HuH-7.5 (cell line): ENCODE measurements around the gene BCL2L1.

ENCODE experiments used
- DNase-seq: peaks from one replicate; pipeline ENCODE4 v3.0.0; 2011; ENCODE audit warnings: low spot score

BCL2L1 gene

DNA sequence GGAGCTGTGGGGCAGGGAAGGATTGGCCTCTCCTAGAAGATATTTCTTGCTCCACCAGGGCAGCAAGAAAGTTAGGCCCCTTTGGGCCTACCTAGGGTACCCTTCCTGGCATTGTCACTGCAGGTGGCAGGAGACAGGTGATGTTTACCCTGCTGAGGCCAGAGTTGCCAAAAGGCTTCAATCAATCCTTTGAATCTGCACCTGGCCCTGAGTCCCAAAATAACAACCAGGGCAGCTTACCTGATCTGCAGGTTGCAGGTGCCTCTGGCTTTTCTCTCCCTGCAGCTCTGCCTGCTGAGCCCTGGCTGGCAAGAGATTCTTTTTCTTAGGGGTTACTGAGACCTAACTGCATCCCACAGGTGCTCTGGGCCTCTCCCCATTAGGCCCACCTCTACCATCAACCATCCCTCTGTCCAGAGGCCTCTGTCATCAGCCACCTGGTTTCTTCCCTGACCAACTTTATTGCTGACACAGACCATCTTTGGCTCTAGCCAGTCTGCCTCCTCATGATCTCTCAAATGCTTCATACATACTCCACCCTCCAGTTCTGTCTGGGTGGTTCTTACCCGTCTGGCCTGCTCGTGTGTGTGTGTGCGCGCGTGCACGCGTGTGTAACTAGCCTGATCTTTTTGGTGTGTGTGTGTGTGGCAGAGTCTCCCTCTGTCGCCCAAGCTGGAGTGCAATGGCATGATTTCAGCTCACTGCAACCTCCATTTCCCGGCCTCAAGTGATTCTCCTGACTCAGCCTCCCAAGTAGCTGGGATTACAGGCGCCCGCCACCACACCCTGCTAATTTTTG is 13.7 kb downstream of the BCL2L1 start:
- DNase-seq, result no peak

DNA sequence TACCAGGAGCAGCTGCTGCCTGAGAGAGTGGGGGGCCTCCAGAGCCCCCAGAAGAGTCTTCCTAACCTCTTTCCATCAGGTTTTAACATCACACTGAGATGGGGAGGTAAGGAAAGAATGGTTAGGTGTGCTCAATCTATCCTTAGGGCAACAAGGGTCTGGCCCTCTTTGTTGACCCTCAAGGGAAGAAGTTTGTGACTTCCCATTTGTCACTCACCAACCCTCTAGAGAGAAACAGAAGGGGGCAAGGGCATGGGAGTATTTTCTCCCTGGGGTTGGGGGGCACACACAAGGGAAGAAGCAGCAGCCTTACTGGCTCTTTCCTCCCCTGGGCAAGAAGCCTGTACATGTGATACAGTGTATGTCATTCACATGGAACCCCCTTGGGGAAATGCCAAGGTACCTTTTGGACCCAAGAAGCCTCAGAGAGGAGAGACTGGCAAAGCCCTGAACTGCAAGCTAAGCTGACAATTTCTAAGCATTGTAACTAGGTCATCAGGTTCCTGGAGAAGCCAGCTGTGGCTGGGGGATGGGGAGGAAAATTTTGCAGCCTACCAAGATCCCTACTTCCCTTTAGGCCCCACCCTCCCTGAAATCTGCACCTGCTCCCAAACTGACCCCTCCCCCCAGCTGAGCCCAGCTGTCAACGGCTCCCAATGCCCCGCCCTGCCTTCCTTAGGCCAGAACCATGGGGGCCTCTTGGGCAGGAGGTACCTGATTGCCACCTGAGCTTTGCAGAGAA is 14.5 kb downstream of the BCL2L1 start:
- no peak for DNase-seq

DNA sequence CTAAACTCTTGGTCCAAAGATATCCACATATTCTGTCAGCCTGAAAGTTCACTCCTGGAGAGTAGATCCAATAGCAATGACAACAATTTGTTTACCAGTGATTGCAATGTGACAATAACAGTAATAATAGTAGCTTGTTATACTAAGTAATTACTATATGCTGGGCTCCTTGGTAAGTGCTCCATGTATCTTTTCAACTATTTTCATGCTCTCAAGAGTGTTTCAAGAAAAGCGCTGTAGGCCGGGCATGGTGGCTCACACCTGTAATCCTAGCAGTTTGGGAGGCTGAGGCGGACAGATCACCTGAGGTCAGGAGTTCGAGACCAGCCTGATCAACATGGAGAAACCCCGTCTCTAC is 15.4 kb downstream of the BCL2L1 start:
- no peak for DNase-seq

DNA sequence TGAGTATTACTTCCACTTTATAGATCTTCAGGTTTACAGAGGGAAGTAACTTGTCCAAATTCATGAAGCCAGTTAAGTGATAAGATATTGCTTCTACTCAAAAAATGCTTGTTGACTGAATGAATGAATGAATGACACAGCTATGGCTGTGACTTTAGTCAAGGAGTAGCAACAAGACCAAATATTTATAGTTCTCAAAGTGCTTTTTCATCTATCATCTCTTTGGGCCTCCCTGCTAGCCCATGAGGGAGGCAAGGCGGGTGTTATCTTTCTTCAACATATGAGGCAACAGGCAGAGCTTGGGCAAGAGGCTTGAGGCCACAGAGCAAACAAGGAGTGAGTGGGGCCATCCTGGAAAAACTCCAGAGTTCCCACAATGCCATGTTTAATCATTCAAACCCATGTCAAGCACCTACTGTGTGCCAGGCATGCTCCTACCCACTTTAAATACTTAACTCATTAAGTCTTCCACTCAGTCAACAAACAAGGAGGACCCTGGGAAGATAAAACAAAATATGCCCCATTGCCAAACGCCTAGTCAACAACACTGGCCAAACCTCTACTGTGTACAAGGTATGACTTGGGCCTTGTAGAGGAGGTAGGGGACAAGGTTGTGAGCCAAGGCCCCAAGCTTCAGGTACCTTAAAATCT is 15.9 kb downstream of the BCL2L1 start:
- no peak for DNase-seq

DNA sequence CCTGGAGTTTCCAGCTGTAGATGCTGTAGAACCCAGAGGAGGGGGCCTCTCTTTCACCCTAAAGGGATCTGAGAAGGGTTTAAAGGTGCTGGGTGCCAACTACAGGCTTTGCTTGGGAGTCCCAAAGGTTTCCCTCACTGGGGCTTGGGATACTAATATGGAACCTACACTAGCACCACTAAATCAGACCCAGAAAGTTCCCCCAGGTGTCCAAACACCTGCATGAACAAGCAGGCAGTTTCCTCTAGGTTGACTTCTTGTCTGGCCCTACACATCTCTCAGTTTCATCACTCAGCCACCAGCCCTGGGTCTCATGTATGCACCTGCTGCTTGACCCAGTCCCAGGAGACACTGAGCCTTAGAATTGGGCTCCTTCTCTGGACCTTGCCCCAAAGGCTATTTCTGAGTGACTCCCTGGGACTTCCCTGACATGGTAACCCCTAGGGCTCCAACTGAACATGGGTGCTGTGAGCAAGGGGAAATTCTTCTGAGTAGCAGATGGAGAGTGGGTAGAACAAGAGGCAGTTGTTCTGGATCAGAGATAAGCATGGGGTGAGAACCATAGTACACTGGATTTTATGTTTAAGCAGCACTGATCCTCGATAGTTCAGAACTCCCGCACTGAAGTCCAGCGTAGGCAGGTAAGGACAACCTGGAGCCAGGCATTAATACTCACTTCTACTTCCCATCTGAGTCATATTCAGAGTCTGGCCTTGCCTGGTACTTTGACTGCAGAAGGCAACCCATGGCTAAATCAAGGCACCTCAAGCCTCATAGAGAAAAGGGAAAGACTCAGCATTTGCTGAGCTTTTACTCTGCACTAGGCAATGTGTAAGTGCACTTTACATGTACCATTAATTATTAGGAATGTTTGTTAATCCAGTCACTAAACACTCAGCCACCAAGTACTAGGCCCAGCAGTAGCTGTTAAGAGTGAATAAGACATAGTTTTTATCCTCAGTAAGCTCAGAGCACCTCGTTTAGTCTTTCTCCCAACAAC is 16.8 kb downstream of the BCL2L1 start:
- DNase-seq, result no peak

DNA sequence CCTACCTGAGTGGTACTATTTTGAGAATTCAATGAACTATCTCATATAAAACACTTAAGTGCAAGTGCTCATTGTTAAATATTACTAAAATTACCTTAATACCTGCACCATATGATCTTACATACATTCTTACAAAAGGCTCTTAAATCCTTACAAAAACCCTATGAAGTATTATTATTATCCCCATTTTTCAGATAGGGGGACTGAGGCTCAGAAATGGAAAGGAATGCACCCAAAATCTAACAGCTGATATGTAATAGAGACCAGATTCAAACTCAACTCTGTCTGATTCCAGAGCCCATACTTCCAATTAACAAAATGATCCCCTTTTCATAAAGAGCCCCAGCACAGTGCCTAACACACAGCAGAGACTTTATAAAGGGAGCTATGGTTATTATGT is 17.5 kb downstream of the BCL2L1 start:
- no peak for DNase-seq

DNA sequence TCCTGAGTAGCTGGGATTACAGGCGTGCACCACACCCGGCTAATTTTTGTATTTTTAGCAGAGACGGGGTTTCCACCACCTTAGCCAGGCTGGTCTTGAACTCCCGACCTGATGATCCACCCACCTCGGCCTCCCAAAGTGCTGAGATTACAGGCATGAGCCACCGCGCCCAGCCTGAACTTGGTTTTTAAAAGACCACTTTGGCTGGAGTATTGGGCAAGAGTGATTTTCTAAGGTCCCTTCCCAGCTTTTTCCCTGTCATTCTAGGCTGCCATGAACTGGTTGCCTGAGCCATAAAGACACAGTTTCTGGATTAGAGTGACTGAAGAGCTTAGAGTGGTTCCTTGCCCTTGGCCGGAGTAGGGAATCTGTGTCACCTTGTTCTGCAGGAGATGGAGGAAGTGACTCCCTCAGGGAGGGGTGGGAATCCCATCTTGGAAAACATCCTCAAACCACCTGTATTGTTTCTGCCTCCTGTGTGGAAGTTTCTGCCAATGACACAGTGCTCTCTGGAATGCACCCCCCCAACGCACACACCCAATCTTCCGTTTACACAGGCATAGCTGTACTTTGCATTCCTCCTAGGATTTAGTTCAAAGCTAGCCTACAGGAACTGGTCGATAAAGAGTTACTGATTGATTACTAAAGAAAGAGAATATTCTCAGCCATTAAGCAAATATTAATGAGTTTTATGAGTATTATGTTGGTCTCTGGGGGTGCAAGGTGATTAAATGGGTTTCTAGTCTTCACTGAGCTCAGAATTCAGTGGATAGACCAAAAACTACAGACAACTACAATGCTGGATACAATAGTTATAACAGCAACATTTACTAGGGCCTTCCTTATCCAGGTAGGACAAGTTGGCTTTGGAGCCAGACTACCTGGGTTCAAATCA is 18.2 kb downstream of the BCL2L1 start:
- peak; percentile 66 for DNase-seq

DNA sequence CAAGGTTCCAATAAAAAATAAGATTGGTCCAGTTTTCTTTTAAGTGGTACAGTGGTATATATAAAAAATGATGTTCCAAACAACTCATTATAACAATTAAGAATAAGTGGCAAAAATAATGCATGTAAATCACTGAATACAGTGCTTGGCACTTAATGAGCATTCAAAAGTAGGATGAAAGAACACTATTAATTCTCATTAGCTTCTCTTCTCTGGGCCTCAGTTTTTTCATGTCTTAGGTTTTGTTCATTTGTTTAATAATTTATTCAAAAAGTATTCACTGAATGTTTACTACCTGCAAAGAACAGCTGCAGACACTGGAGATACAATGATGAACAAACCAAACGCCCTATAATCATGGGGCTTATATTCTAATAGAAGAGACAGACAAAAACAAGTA is 21.1 kb downstream of the BCL2L1 start:
- no peak for DNase-seq

DNA sequence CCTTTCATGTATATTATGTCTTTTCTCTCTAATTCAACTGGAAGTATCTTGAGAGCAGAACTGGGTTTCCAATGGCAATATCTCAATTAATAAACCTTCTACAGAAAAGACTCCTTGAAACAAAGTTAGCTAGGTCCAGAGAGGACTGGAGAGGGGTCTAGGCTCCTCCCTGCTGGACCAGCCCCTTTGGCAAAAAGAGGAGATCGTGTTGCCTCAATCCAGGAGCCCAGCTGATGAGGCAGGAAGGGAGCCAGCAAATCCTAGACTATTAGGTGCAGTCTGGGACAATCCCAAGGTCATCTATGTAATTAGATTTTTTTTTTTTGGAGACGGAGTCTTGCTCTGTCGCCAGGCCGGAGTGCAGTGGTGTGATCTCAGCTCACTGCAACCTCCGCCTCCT is 21.9 kb downstream of the BCL2L1 start:
- DNase-seq, result no peak

DNA sequence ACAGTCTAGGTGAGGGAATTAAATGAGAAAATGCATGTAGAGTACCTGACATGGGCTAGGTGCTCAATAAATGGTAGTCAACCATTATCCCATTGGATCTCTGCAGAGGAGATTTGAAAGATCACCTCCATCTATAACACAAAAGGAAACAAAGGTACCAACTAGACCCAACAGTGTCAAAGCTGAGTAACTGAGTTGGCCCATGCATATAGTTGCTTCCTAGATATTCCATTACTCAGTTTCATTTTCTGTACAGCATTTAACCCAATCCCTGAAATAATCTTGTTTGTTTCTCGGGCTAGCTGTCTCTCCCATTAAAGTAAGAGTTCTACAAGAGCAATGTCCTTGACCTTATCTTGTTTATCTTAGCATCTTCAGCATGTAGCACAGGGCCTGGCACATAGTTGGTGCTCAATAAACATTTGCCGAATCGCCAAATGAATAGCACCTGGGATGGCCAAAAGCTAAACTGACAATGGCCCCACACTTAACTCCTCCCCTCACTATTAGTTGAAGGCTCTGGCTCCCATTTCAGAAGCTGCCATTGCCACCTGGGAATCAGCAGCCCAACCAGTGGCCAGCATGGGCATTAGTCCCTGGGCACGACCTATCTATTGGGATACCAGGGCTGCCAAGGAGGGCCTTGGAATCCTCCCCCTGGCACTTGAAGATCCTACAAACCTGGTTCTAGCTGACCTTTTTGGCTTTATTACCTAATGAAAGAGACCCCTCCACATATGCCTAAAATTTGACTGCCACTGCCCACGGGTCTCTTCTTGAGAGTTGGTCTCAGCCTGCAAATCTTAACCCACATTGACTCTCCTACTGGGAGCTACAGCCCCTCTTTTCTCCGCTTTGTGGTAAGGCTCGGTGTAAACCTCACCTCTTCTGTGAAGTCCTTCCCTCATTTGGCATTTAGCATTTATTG is 22.6 kb downstream of the BCL2L1 start:
- no peak for DNase-seq

DNA sequence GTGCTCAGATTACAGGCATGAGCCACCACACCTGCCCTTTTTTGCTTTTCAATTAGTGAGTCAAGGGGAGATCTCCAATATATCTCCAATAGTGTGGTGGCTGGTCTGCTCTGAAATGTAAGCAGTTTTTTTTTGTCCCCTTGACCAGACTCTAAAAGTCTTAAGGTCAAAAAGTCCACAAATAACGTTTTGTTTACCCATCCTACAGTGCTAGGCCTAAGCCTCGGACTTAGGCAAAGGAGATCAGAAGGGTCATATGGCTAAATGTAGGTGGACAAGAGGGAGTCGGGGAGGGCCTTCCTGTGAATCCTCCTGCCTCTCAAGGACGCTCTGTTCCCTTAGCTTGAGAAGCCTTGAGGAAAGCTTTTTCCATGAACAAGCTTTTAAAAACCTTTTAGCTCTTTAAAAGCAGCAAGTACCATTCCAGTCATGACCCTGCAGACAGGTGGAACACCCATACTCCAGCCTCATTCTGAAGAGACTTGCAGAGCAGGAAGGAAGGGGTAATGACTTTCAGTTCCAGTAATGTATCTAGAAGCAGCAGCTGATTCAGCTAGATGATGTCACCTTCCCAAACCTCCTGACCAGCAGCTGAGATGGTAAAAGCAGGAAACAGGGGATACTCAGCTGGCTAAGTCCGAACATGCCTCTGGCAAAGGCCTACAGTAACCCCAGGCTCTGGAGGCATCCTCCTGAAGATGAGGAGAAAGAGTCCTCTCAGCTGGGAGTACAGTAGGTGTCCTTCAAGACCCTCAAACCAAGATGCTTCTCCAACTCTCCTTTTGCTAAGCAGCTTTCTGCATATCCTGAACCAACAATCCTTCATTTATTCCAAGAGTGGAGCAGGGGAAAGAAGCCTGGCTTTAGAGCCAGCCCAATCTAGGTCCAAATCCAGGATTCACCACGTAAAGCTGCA is 23.6 kb downstream of the BCL2L1 start:
- DNase-seq, result no peak

DNA sequence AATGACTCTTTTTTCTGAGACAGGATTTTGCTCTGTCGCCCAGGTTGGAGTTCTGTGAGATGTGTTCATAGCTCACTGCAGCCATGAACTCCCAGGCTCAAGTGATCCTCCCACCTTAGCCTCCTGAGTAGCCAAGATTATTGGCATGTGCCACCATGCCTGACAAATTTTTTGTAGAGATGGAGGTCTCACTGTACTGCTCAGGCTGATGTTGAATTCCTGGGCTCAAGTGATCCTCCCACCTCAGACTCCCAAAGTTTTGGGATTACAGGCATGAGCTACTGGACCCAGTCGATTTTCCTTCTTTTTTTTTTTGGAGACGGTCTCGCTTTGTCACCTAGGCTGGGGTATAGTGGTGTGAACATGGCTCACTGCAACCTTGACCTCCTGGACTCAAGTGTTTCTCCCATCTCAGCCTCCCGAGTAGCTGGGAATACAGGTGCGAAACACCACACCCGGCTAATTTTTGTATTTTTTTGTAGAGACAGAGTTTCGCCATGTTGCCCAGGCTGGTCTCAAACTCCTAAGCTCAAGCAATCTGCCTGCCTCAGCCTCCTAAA is 24.3 kb downstream of the BCL2L1 start:
- no peak for DNase-seq

DNA sequence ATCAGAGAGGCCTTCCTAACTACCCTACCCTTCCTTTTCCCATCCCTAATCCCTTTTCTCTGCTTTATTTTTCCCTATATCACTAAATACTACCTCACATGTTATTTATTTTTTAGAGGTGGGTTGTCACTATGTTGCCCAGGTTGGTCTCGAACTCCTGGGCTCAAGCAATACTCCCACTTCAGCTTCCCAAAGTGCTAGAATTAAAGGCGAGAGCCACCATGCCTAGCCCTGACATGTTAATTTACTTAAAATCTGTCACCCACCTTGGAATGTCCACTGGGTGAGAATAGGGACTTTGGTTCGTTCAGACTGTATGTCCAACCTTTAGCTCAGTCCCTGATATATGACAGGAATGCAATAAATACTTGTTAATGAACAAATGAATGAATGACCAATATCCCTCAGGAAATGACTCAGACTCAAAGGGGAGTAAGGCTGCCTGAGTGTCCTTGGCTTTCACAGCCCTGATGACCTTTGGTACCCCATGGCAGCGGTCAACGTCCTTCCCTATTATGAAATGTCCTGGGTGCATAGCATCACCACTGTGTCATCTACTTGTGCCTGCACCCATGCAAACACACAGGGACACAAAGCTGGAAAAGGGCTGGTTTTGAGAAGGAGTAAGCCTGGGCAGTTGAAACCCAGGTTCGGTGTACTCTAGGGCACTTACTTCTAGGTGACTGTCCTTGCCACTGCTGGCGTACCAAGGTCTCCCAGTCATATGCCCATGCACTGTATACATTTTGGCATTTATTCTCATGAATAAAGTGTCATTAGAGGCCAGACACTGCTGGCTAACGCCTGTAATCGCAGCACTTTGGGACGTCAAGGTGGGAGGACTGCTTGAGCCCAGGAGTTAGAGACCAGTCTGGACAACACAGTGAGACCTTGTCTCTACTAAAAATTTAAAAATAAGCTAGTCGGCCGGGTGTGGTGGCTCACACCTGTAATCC is 26.5 kb downstream of the BCL2L1 start:
- peak; percentile 79 for DNase-seq

DNA sequence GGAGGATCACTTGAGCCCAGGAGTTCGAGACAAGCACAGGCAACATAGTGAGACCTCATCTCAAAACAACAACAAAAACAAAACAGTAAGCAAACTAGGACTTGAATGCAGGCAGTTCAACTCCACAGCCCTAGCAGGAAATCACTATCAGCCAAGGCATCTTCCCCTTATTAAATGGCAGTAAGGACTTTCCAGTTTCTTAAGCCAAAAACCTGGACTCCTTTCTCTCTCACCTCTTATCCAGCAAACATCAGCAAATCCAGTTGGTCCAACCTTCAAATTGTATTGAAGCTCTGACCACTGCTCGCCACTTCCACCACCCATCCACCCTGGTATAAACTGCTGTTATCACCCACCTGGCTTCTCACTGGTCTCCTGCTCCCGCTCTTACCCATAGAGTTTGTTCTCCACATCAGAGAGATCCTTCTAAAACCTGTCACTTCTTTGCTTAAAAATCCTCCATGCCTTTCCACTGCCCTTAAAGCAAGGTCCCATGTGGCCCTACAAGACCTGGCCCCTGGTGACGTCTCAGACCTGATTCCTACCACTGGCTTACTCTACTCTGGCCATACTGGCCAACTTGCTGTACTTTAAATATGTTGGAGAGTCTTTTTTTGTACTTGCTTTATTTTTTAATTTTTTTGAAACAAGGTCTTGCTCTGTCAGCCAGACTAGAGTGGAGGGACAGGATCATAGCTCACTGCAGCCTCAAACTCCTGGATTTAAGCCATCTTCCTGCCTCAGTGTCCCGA is 27.6 kb downstream of the BCL2L1 start:
- DNase-seq, result no peak

DNA sequence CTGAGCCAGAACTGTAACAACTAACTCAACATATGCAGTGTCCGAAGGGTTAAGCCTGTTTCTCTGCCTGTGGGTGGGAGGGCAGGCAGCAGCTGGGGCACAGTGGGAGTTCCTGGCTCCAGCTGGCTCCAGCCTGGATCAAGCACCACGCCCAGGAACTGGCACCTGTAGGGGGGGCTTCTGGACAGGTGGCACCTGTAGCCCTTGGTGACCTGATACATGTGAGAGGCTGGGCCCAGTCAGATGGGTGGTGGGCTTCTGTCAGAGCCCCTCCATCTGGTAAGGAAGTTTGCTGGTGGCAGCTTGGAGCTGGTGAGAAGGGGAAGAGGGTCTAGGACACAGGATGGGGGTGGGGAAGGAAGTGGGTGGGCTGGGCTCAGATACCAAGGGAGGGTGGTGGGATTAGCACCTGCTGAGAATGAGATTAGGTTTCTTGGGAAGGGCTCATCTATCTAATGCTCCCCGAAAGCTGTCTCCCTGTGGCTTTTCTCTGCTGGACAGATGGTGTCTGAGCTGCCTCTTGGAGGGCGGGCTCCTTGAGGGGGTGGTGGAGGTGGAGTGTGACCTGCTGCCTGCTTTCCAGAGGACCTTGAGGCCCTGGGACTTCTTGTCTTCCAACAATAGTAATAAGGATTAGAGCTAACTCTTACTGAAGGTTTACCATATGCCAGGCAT is 28.5 kb downstream of the BCL2L1 start:
- no peak for DNase-seq

DNA sequence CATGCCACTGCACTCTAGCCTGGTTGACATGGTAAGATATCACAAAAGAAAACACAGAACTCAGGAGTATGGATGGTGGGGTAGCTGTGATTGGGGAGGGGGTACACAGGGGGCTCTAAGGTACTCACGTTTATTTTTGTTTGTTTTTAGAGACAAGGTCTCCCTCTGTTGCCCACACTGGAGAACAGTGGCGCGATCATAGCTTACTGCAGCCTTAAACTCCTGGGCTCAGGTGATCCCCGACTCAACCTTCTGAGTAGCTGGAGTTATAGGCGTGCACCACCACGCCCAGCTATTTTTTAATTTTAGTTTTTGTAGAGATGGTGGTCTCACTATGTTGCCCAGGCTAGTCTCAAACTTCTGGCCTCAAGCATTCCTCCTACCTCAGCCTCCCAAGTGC is 29.3 kb downstream of the BCL2L1 start:
- DNase-seq, result no peak
